ENCODE measurements around the gene ZBTB20.

The ZBTB20 gene

GRCh38 chr3:114527036-114527644 lies 619.9 kb downstream of the ZBTB20 start:
- no peak for DNase-seq (ENCODE audit: low read depth in 3 of 3)

- DNase-seq (ENCODE audit: low read depth in 3 of 3) = no peak
These were observed 621.8 kb downstream of the ZBTB20 start for GRCh38 chr3:114525278-114525677.

- DNase-seq (ENCODE audit: low read depth in 3 of 3) = no peak
These were observed 627.7 kb downstream of the ZBTB20 start for GRCh38 chr3:114519415-114519814.

- no peak for DNase-seq (ENCODE audit: low read depth in 3 of 3)
These were observed 628.8 kb downstream of the ZBTB20 start for GRCh38 chr3:114518206-114518808.

GRCh38 chr3:114510201-114510600 lies 636.9 kb downstream of the ZBTB20 start:
- no peak for DNase-seq (ENCODE audit: low read depth in 3 of 3)

GRCh38 chr3:114509756-114510155 lies 637.3 kb downstream of the ZBTB20 start:
- no peak for DNase-seq (ENCODE audit: low read depth in 3 of 3)

GRCh38 chr3:114508976-114509375 lies 638.1 kb downstream of the ZBTB20 start:
- no peak for DNase-seq (ENCODE audit: low read depth in 3 of 3)

GRCh38 chr3:114508208-114508607 lies 638.9 kb downstream of the ZBTB20 start:
- DNase-seq (ENCODE audit: low read depth in 3 of 3) = no peak

GRCh38 chr3:114506591-114507300 lies 640.3 kb downstream of the ZBTB20 start:
- no peak for DNase-seq (ENCODE audit: low read depth in 3 of 3)

GRCh38 chr3:114504941-114505628 lies 642.0 kb downstream of the ZBTB20 start:
- no peak for DNase-seq (ENCODE audit: low read depth in 3 of 3)

GRCh38 chr3:114502204-114502603 lies 644.9 kb downstream of the ZBTB20 start:
- no peak for DNase-seq (ENCODE audit: low read depth in 3 of 3)

- DNase-seq (ENCODE audit: low read depth in 3 of 3) = no peak
These were observed 647.1 kb downstream of the ZBTB20 start for GRCh38 chr3:114499976-114500375.

- DNase-seq (ENCODE audit: low read depth in 3 of 3) = no peak
These were observed 648.3 kb downstream of the ZBTB20 start for GRCh38 chr3:114498539-114499370.

- no peak for DNase-seq (ENCODE audit: low read depth in 3 of 3)
These were observed 650.2 kb downstream of the ZBTB20 start for GRCh38 chr3:114496874-114497273.

GRCh38 chr3:114496466-114496865 lies 650.6 kb downstream of the ZBTB20 start:
- DNase-seq (ENCODE audit: low read depth in 3 of 3) = no peak

- DNase-seq (ENCODE audit: low read depth in 3 of 3) = no peak
These were observed 651.1 kb downstream of the ZBTB20 start for GRCh38 chr3:114496021-114496434.

GRCh38 chr3:114494498-114494897 lies 652.6 kb downstream of the ZBTB20 start:
- DNase-seq (ENCODE audit: low read depth in 3 of 3) = no peak

- no peak for DNase-seq (ENCODE audit: low read depth in 3 of 3)
These were observed 656.3 kb downstream of the ZBTB20 start for GRCh38 chr3:114490829-114491228.

GRCh38 chr3:114487502-114487901 lies 659.6 kb downstream of the ZBTB20 start:
- no peak for DNase-seq (ENCODE audit: low read depth in 3 of 3)

- no peak for DNase-seq (ENCODE audit: low read depth in 3 of 3)
These were observed 662.2 kb downstream of the ZBTB20 start for GRCh38 chr3:114484919-114485318.

- DNase-seq (ENCODE audit: low read depth in 3 of 3) = no peak
These were observed 666.0 kb downstream of the ZBTB20 start for GRCh38 chr3:114481113-114481512.

- no peak for DNase-seq (ENCODE audit: low read depth in 3 of 3)
These were observed 666.6 kb downstream of the ZBTB20 start for GRCh38 chr3:114480442-114480841.

All from stimulated activated CD4-positive, alpha-beta T cell treated with anti-CD3 and anti-CD28 coated beads, TNF-alpha, amount 100 ng/mL, for 48 hours (primary cell).